Right lobe of liver (tissue), 6 donors: ENCODE measurements around the gene PRDM2. TPM values are rescaled to one million over a fixed set of nuclear protein-coding genes. Genes with fewer than 3 reads are reported as not detected.

ENCODE experiments used
- ATAC-seq, 4 donors: fragments of 200-7000 bp; cut with Tn5 transposase; one replicate each; pipeline ENCODE4 v1.9.1; 2020; ENCODE audit warnings: mild to moderate bottlenecking in 4 of 4, moderate library complexity in 4 of 4
- DNase-seq, 3 donors: peaks; one replicate each; pipeline ENCODE4 v3.0.0-alpha.2; 2020
- H3K27ac ChIP-seq, 3 donors: fragments of 200-600 bp; one replicate each; pipeline ENCODE4 v1.8.0; 2022
- H3K27me3 ChIP-seq, 2 donors: fragments of 200-600 bp; one replicate each; pipeline ENCODE4 v1.8.0; 2022
- H3K36me3 ChIP-seq, 4 donors: fragments of 200-600 bp; sonication (generic) in 1 of 4; one replicate each; pipeline versions ENCODE4 v1.5.1 to v1.8.0; 2017 to 2022; ENCODE audit warnings: control low read depth in 1 of 4
- H3K4me1 ChIP-seq, 4 donors: fragments of 200-600 bp; sonication (generic) in 1 of 4; one replicate each; pipeline versions ENCODE4 v1.5.1 to v1.8.0; 2017 to 2022; ENCODE audit warnings: control low read depth in 1 of 4
- H3K4me3 ChIP-seq, 3 donors: fragments of 200-600 bp; one replicate each; pipeline ENCODE4 v1.8.0; 2022
- H3K9me3 ChIP-seq, 4 donors: fragments of 200-600 bp; sonication (generic) in 1 of 4; one replicate each; pipeline versions ENCODE4 v1.5.1 to v1.8.0; 2017 to 2022; ENCODE audit warnings: control low read depth in 1 of 4
- POLR2A ChIP-seq: fragments of 450-650 bp; IDR thresholded peaks from one replicate; pipeline ENCODE4 v1.6.1; 2017; ENCODE audit warnings: antibody characterized with exemption, mild to moderate bottlenecking
- WGBS: methylation state at CpG from one replicate; pipeline ENCODE4 v1.1.6; 2018; ENCODE audit warnings: low coverage, low lambda C conversion rate; ENCODE audit not compliant: insufficient coverage; ENCODE audit errors: missing lambda C conversion rate; 5-methylcytosine and 5-hydroxymethylcytosine counted together
- intact Hi-C, 2 donors: fragments of 100-400 bp; cut with DNase I; formaldehyde crosslinking; loops; one replicate each; pipeline versions ENCODE4 v1.11.2 to v1.14.1; 2022
- long read RNA-seq: library from polyadenylated mRNA; unstranded; transcript quantifications from one replicate; pipeline ENCODE4 v2.0.0, GENCODE V29; 2019
- total RNA-seq, 6 experiments: library from RNA; depleted of rRNA in 2 of 6; stranded (reverse); fragments of >200 nt in 2 of 6; fragmentation: NEBNext Ultra II Directional in 3 of 6; extraction: Animal tissue kit (Norgen Biotek cat#: 25700) in 3 of 6; gene quantifications; one replicate each; pipeline versions ENCODE4 v1.1.0 to v1.2.4, GENCODE V29; 2016 to 2023
- TF ChIP-seq, protein P1 (sequence below), 4 donors: fragments of 200-600 bp in 3 of 4; fragments of 450-650 bp in 1 of 4; IDR thresholded peaks; one replicate each; pipeline versions ENCODE4 v1.5.1 to v1.8.0; 2016 to 2022; ENCODE audit warnings: antibody characterized with exemption in 4 of 4, mild to moderate bottlenecking in 2 of 4
- donor health status: DM: no; HTN: yes; CAD: no.
- donor health status: DM: no; HTN: no; CAD: no.
- donor health status: DM: no; HTN: no; CAD: no.
- donor health status: DM: no; HTN: yes; CAD: no.
- donor health status: DM: no; HTN: yes; CAD: no.

The PRDM2 gene
- 10 to 100 TPM in 4 of 6 experiments, 1 to 10 TPM in 2; 7.4 to 16.9 (median 12.5) TPM for total RNA-seq
- long read RNA-seq = 0 reads

GRCh38 chr1:13699936-13700520, at the start of gene PRDM2:
TSS of gene PRDM2 (plus strand) at chr1:13700188. CDS start at chr1:13715606, 15,418 bp downstream.
- WGBS = 9% methylated on average over 7 of the region's 87 CpGs
- no peaks in the 10 kb centered on the region for H3K27me3 ChIP-seq
- peak; percentile 52 to 62 (median 54) for DNase-seq
- no peaks in the 10 kb centered on the region for H3K4me1 ChIP-seq
- no peaks in the 10 kb centered on the region for H3K9me3 ChIP-seq
- H3K27ac ChIP-seq = peak within 1 kb of the TSS; percentile 56 to 81 (median 73)
- no peaks in the 10 kb centered on the region for H3K36me3 ChIP-seq
- TF ChIP-seq POLR2A = no peak
- TF ChIP-seq, protein P1, sequence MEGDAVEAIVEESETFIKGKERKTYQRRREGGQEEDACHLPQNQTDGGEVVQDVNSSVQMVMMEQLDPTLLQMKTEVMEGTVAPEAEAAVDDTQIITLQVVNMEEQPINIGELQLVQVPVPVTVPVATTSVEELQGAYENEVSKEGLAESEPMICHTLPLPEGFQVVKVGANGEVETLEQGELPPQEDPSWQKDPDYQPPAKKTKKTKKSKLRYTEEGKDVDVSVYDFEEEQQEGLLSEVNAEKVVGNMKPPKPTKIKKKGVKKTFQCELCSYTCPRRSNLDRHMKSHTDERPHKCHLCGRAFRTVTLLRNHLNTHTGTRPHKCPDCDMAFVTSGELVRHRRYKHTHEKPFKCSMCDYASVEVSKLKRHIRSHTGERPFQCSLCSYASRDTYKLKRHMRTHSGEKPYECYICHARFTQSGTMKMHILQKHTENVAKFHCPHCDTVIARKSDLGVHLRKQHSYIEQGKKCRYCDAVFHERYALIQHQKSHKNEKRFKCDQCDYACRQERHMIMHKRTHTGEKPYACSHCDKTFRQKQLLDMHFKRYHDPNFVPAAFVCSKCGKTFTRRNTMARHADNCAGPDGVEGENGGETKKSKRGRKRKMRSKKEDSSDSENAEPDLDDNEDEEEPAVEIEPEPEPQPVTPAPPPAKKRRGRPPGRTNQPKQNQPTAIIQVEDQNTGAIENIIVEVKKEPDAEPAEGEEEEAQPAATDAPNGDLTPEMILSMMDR (IDR thresholded peaks at IDR 0.05) = no peak
- peak within 1 kb of the TSS; percentile 41 to 56 (median 45) for H3K4me3 ChIP-seq
- intact Hi-C loops = no loop called here
- peak; percentile 45 to 63 (median 53) for ATAC-seq

DNA sequence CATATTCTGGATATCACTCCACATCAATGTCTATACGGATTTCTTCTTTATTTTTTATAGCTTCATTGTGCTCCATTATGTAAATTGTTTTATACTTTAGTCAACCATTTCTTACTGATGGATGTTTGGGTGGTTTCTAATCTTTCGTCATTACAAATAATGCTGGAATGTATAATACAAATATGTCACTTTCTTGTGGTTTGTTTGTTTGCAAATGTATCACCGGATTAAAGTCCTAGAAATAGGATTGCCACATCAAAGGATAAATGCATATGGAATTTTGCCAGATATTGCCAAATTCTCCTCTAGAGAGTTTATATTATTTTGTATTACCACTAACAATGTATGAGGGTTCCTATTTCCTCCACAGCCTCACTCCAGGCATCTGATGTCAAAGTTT, 48.7 kb upstream of the PRDM2 start:
- Histone ChIP-seq H3K27me3 (no peaks in the 10 kb centered on the region), H3K9me3 (no peaks in the 10 kb centered on the region), H3K27ac (no peak overlapping the region), H3K4me1 (no peaks in the 10 kb centered on the region), H3K4me3 (no peak overlapping the region), H3K36me3 (no peaks in the 10 kb centered on the region)
- no peak for DNase-seq
- peak in 2 of 4 donors; percentile 35 to 57 for ATAC-seq
- TF ChIP-seq, protein P1 (IDR thresholded peaks at IDR 0.05) = no peak
- TF ChIP-seq POLR2A = no peak
- WGBS = 30% methylated on average over 3 of the region's 3 CpGs
- intact Hi-C loops = no loop called here

- H3K9me3 ChIP-seq = no peaks in the 10 kb centered on the region
- ATAC-seq (no peak), DNase-seq (no peak)
- H3K36me3 ChIP-seq = no peaks in the 10 kb centered on the region
- no peak overlapping the region for H3K4me3 ChIP-seq
- intact Hi-C loops = no loop called here
- no peak for TF ChIP-seq POLR2A
- TF ChIP-seq, protein P1 (IDR thresholded peaks at IDR 0.05) = no peak
- no peaks in the 10 kb centered on the region for H3K27me3 ChIP-seq
- no peaks in the 10 kb centered on the region for H3K4me1 ChIP-seq
- H3K27ac ChIP-seq = no peak overlapping the region
- 75% methylated on average over 1 of the region's 1 CpG for WGBS
Observed at GRCh38 chr1:13652238-13652637, 47.8 kb upstream of the PRDM2 start.

- ATAC-seq (no peak), DNase-seq (no peak)
- 93% methylated on average over 3 of the region's 5 CpGs for WGBS
- H3K36me3 ChIP-seq = no peaks in the 10 kb centered on the region
- H3K9me3 ChIP-seq = no peaks in the 10 kb centered on the region
- no peak overlapping the region for H3K4me3 ChIP-seq
- H3K27me3 ChIP-seq = no peaks in the 10 kb centered on the region
- H3K27ac ChIP-seq = no peak overlapping the region
- H3K4me1 ChIP-seq = no peaks in the 10 kb centered on the region
- TF ChIP-seq POLR2A = no peak
- TF ChIP-seq, protein P1 (IDR thresholded peaks at IDR 0.05) = no peak
- intact Hi-C loops = loop anchor here in 1 of 2 donors (10.0 kb wide), 1 partner anchor 163 kb away; no protein-coding TSS in a partner anchor
Observed at GRCh38 chr1:13661539-13661938, 38.4 kb upstream of the PRDM2 start.
